HG02970 (cell line): ENCODE results near the gene VILL.

Source experiments
- ATAC-seq: cut with Tn5 transposase; IDR thresholded peaks from one replicate; pipeline ENCODE4 v1.9.1; 2021; ENCODE audit warnings: mild to moderate bottlenecking, moderate library complexity, moderate number of reproducible peaks; ENCODE audit not compliant: unreplicated experiment, low FRiP score

VILL gene

GRCh38 chr3:37997791-37998370 lies 7.3 kb downstream of the VILL start:
- ATAC-seq = no peak

- ATAC-seq = no peak
Measured at GRCh38 chr3:37999836-38000235, 9.2 kb downstream of the VILL start.

- ATAC-seq = no peak
Measured at GRCh38 chr3:38000242-38000916, 9.8 kb downstream of the VILL start.

GRCh38 chr3:38000965-38001455 lies 10.4 kb downstream of the VILL start:
- ATAC-seq = no peak

- ATAC-seq = no peak
Measured at GRCh38 chr3:38001456-38002081, 11.0 kb downstream of the VILL start.

- no peak for ATAC-seq
Measured at GRCh38 chr3:38002291-38002876, 11.8 kb downstream of the VILL start.

GRCh38 chr3:38002940-38003339 lies 12.4 kb downstream of the VILL start:
- ATAC-seq = no peak

GRCh38 chr3:38003371-38003816 lies 12.8 kb downstream of the VILL start:
- no peak for ATAC-seq

GRCh38 chr3:38003817-38004414 lies 13.3 kb downstream of the VILL start:
- no peak for ATAC-seq

- ATAC-seq = no peak
Measured at GRCh38 chr3:38004415-38005075, 14.0 kb downstream of the VILL start.

- ATAC-seq = no peak
Measured at GRCh38 chr3:38005076-38006020, 14.8 kb downstream of the VILL start.

- no peak for ATAC-seq
Measured at GRCh38 chr3:38006031-38006430, 15.4 kb downstream of the VILL start.

- no peak for ATAC-seq
Measured at GRCh38 chr3:38006445-38006995, 15.9 kb downstream of the VILL start.

GRCh38 chr3:38007754-38008090 lies 17.1 kb downstream of the VILL start:
- ATAC-seq = no peak

GRCh38 chr3:38008191-38008701 lies 17.7 kb downstream of the VILL start:
- ATAC-seq = no peak

GRCh38 chr3:38008971-38009580 lies 18.5 kb downstream of the VILL start:
- ATAC-seq = no peak

GRCh38 chr3:38009807-38010591 lies 19.4 kb downstream of the VILL start:
- no peak for ATAC-seq

- ATAC-seq = no peak
Measured at GRCh38 chr3:38011111-38011510, 20.5 kb downstream of the VILL start.
